ENCODE results near the gene CHCHD6.

Gene CHCHD6

GRCh38 chr3:126885425-126885824 is 181.4 kb downstream of the CHCHD6 start:
- H3K4me3 ChIP-seq (ENCODE audit: low read depth, low read length), result no peak overlapping the region
- TF ChIP-seq, protein P1, sequence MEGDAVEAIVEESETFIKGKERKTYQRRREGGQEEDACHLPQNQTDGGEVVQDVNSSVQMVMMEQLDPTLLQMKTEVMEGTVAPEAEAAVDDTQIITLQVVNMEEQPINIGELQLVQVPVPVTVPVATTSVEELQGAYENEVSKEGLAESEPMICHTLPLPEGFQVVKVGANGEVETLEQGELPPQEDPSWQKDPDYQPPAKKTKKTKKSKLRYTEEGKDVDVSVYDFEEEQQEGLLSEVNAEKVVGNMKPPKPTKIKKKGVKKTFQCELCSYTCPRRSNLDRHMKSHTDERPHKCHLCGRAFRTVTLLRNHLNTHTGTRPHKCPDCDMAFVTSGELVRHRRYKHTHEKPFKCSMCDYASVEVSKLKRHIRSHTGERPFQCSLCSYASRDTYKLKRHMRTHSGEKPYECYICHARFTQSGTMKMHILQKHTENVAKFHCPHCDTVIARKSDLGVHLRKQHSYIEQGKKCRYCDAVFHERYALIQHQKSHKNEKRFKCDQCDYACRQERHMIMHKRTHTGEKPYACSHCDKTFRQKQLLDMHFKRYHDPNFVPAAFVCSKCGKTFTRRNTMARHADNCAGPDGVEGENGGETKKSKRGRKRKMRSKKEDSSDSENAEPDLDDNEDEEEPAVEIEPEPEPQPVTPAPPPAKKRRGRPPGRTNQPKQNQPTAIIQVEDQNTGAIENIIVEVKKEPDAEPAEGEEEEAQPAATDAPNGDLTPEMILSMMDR (IDR thresholded peaks at IDR 0.05; ENCODE audit: borderline replicate concordance, insufficient read depth, low read depth, low read length), result no peak

GRCh38 chr3:126886217-126886616 is 182.2 kb downstream of the CHCHD6 start:
- TF ChIP-seq, protein P1 (IDR thresholded peaks at IDR 0.05; ENCODE audit: borderline replicate concordance, insufficient read depth, low read depth, low read length), result no peak
- H3K4me3 ChIP-seq (ENCODE audit: low read depth, low read length), result no peak overlapping the region

GRCh38 chr3:126887686-126888085 is 183.6 kb downstream of the CHCHD6 start:
- TF ChIP-seq, protein P1 (IDR thresholded peaks at IDR 0.05; ENCODE audit: borderline replicate concordance, insufficient read depth, low read depth, low read length), result no peak
- H3K4me3 ChIP-seq (ENCODE audit: low read depth, low read length), result no peak overlapping the region

DNA sequence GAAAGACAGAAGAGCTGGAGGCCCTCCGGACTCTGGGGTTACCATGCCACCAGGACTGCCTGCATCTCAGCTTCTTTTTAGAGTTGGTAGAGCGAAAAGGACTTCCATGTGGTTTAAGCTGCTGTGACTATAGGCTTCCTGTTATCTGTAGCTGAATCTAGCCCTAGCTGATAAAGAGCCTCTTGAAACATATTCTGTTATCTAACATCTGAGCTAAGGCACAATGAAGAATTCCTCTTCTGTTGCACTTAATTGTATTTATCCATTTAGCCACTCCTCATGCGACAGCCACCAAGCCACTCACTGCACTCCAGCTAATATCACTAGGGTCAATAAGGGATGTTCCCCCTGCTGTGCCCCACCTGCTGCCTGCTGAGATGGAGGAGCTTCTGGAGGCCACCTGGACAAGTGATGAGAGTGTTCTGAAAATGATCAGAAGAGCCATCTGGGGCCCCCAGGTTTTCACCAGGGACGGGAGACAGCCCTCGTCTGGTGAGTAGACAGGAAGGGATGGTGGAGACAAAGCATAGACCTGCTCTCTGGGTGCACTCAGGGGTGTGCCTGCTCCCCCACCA is 184.2 kb downstream of the CHCHD6 start:
- TF ChIP-seq, protein P1 (IDR thresholded peaks at IDR 0.05; ENCODE audit: borderline replicate concordance, insufficient read depth, low read depth, low read length), result no peak
- no peak overlapping the region for H3K4me3 ChIP-seq (ENCODE audit: low read depth, low read length)

GRCh38 chr3:126889276-126890201 is 185.5 kb downstream of the CHCHD6 start:
- TF ChIP-seq, protein P1 (IDR thresholded peaks at IDR 0.05; ENCODE audit: borderline replicate concordance, insufficient read depth, low read depth, low read length), result no peak
- H3K4me3 ChIP-seq (ENCODE audit: low read depth, low read length), result no peak overlapping the region

DNA sequence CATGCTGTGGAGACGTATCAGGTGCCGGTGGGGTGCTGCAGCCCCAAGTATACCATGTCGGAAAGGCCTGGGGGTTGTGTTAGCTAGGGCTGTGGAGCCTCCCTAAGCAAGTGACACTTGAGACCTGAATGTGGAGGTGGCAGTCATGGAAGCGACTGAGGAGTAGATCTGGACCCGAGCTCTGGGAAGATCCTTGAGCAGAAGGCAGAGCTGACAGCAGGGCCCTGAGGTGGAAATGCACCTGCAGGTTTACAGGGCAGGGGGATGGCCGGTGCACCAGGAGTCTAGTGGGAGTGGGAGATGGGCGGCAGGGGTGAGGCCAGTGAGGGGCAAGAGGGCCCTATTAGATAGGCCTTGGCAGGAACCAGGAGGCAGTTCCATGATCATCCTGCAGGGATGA is 187.1 kb downstream of the CHCHD6 start:
- TF ChIP-seq, protein P1 (IDR thresholded peaks at IDR 0.05; ENCODE audit: borderline replicate concordance, insufficient read depth, low read depth, low read length), result no peak
- H3K4me3 ChIP-seq (ENCODE audit: low read depth, low read length), result no peak overlapping the region

DNA sequence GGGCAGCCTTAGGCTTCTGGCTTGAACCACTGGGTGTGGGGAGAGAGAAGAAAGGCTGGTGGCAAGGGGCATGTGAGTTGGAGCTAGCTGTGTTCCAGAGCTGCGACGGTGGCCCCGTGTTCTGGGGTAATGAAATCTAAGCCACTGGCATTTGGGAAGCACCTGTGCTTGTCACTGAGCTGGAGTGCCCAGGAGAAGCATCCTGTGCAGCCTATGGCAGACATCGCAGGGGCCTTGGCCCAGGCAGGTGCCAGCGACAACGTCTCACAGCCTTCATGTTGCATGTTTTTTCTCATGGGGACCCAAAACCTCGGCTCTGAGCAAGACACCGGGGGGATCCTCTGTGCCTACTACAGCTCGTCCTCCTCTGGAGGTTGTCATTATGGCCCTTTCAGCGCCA is 187.8 kb downstream of the CHCHD6 start:
- TF ChIP-seq, protein P1 (IDR thresholded peaks at IDR 0.05; ENCODE audit: borderline replicate concordance, insufficient read depth, low read depth, low read length), result no peak
- no peak overlapping the region for H3K4me3 ChIP-seq (ENCODE audit: low read depth, low read length)
